Stimulated activated CD8-positive, alpha-beta memory T cell treated with anti-CD3 and anti-CD28 coated beads, Interleukin-12 subunit alpha, Interleukin-12 subunit beta, amount 100 ng/mL, for 24 hours (primary cell): Measurements from ENCODE around the gene FCHO2.

Experiments
- DNase-seq: peaks from one replicate; pipeline ENCODE4 v3.0.0-alpha.2; 2020; ENCODE audit errors: extremely low read depth

The FCHO2 gene

GRCh38 chr5:73028991-73029595 lies 73.3 kb downstream of the FCHO2 start:
- no peak for DNase-seq

GRCh38 chr5:73030531-73030930 lies 74.7 kb downstream of the FCHO2 start:
- no peak for DNase-seq

GRCh38 chr5:73030995-73031394 lies 75.2 kb downstream of the FCHO2 start:
- DNase-seq, result no peak

GRCh38 chr5:73031839-73032238 lies 76.0 kb downstream of the FCHO2 start:
- no peak for DNase-seq

- DNase-seq, result no peak
Observed at GRCh38 chr5:73032635-73033034, 76.8 kb downstream of the FCHO2 start.

- no peak for DNase-seq
Observed at GRCh38 chr5:73037545-73037944, 81.7 kb downstream of the FCHO2 start.

GRCh38 chr5:73039082-73039481 lies 83.2 kb downstream of the FCHO2 start:
- DNase-seq, result no peak

- DNase-seq, result no peak
Observed at GRCh38 chr5:73042993-73043392, 87.2 kb downstream of the FCHO2 start.

- DNase-seq, result no peak
Observed at GRCh38 chr5:73044546-73044945, 88.7 kb downstream of the FCHO2 start.

- no peak for DNase-seq
Observed at GRCh38 chr5:73045623-73046022, 89.8 kb downstream of the FCHO2 start.

GRCh38 chr5:73061593-73061992 lies 105.8 kb downstream of the FCHO2 start:
- DNase-seq, result no peak

- DNase-seq, result no peak
Observed at GRCh38 chr5:73066466-73066865, 110.6 kb downstream of the FCHO2 start.

GRCh38 chr5:73067213-73067612 lies 111.4 kb downstream of the FCHO2 start:
- DNase-seq, result no peak

GRCh38 chr5:73081093-73081492 lies 125.3 kb downstream of the FCHO2 start:
- no peak for DNase-seq

- DNase-seq, result no peak
Observed at GRCh38 chr5:73088026-73088425, 132.2 kb downstream of the FCHO2 start.

GRCh38 chr5:73093943-73094342 lies 138.1 kb downstream of the FCHO2 start:
- DNase-seq, result no peak

GRCh38 chr5:73094415-73094814 lies 138.6 kb downstream of the FCHO2 start:
- no peak for DNase-seq

GRCh38 chr5:73095564-73096238 lies 139.9 kb downstream of the FCHO2 start:
- no peak for DNase-seq

GRCh38 chr5:73096239-73096575 lies 140.4 kb downstream of the FCHO2 start:
- no peak for DNase-seq

- DNase-seq, result no peak
Observed at GRCh38 chr5:73097740-73098139, 141.9 kb downstream of the FCHO2 start.

- no peak for DNase-seq
Observed at GRCh38 chr5:73100109-73100508, 144.3 kb downstream of the FCHO2 start.

- no peak for DNase-seq
Observed at GRCh38 chr5:73103870-73104299, 148.0 kb downstream of the FCHO2 start.

GRCh38 chr5:73104326-73104725 lies 148.5 kb downstream of the FCHO2 start:
- no peak for DNase-seq

GRCh38 chr5:73106335-73106734 lies 150.5 kb downstream of the FCHO2 start:
- no peak for DNase-seq
